ENCODE results near the gene PAK2.
"Not testable (repeated sequence)": the region's sequence is repeated elsewhere in the genome, so short reads cannot be mapped to it uniquely, and the experiment has no call there.

Gene PAK2

DNA sequence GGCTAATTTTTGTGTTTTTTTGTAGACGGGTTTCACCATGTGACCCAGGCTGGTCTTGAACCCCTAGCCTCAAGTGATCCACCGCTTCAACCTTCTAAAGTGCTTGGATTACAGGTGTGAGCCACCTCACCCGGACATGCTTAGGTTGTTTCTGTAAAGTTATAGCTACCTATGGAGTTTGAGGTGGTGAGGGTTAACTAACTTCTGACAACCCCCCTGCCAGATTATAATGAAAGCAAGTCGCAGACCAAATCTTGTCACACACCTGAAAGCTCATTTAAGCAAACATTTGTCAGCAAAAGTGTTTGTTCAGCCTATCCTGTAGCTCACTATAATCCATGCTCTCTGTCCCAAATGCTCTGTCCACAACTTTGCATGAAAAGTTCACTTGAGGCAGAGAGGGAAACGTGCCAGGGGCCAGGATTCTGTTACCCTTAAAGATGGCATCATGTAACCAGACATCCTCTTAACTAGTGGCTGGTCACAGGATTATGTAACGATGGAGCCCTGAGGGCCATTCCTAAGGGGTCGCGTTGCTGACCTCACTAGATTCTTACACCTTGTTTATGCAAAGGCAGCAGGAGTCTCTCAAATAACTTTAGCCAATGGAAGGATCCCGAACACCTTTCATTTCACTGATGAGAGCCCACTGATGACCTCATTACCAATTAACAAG, 103.9 kb downstream of the PAK2 start:
- DNase-seq (ENCODE audit: low spot score): no peak

DNA sequence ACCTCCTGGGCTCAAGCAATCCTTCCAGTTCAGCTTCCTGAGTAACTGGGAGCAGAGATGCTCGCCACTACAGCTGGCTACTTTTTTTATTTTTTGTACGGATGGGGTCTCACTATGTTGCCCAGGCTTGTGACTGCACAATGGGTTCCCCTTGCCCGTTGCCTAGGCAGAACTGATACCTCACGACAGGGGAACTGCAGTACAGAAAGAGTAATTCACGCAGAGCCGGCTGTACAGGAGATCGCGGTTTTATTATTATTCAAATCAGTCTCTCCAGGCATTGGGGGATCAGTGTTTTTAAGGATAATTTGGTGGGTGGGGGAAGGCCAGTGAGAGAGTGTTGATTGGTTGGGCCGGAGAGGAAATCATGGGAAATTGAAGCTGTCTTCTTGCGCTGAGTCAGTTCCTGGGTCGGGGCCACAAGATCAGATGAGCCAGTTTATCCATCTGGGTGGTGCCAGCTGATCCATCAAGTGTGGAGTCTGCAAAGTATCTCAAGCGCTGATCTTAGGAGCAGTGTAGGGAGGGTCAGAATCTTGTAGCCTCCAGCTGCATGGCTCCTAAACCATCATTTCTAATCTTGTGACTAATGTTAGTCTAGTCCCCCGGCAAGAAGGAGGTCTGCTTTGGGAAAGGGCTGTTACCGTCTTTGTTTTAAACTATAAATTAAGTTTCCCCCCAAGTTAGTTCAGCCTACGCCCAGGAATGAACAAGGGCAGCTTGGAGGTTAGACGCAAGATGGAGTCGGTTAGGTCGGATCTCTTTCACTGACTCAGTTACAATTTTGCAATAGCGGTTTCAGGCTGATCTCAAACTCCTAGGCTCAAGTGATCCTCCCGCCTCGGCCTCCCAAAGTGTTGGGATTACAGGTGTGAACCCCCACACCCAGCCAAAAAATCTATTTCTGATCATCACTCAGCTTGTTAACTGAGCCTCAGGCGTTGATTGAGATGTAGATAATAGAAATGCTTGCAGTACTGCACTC, 104.9 kb downstream of the PAK2 start:
- not testable (repeated sequence) for DNase-seq (ENCODE audit: low spot score)

DNA sequence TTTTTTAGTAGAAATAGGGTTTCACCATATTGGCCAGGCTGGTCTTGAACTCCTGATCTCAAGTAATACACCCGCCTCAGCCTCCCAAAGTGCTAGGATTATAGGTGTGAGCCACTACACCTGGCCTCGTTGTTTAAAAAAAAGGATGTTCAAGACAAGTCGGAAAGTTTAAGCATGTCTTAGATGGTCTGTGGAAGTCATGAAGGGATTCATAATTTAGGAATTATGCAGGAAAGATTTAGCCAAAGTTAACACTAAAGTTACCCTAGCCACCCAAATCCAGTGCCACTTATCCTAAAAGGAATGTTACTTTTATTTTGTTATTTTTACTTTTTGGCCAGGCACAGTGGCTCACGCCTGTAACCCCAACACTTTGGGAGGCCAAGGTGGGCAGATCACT, 108.7 kb downstream of the PAK2 start:
- not testable (repeated sequence) for DNase-seq (ENCODE audit: low spot score)

DNA sequence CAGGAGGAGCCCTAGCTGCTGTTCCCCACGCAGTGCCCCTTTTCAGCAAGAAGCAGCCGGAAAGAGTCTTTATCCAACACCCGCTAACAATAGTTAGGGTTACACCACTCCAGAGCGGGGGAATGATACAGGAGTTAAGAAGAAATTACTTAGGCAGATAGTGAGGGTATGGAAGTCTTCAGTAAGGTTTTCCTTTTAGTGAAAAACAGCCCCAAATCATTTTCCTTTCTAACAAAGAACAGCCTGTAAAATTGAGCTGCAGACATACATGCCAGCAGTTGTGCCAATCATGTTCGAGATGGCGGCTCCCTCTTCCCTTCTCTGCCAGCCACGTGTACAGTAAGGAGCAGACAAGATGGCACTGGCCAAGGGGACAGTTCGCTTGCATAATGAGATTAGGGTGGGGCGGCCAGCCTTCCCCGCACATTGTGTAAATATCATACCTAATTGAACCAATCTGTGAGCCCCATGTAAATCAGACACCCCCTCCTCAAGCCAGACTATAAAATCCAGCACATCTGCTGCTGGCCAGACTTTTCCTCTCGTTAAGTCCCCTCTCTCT, 109.6 kb downstream of the PAK2 start:
- no peak for DNase-seq (ENCODE audit: low spot score)

DNA sequence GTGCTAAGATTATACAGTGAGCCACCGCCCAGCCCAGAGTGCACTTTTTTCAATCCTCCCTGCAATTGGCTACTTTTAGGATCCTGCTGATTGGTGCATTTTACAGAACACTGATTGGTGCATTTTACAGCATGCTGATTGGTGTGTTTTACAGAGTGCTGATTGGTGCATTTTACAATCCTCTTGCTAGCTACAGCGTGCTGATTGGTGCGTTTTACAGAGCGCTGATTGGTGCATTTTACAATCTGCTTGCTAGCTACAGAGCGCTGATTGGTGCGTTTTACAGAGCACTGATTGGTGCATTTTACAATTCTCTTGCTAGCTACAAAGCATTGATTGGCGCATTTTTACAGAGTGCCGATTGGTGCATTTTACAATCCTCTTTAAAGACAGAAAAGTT, 123.3 kb downstream of the PAK2 start:
- not testable (repeated sequence) for DNase-seq (ENCODE audit: low spot score)

DNA sequence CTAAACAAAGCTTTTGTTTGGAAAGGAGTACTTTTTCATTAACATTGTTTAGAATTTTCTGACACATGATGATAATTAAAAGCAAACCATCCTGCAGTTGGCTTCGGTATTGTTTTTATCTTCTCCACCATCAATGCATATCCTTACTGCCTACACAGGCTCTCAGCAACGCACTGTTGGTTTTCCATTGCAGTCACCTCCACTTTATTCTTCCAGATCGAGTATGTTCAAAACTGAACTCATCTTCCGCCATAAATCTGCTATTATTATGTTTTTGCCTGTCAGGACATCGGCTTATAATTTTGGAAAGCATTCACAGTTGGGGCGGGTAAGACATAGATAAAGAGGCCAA, 127.5 kb downstream of the PAK2 start:
- DNase-seq (ENCODE audit: low spot score): no peak

DNA sequence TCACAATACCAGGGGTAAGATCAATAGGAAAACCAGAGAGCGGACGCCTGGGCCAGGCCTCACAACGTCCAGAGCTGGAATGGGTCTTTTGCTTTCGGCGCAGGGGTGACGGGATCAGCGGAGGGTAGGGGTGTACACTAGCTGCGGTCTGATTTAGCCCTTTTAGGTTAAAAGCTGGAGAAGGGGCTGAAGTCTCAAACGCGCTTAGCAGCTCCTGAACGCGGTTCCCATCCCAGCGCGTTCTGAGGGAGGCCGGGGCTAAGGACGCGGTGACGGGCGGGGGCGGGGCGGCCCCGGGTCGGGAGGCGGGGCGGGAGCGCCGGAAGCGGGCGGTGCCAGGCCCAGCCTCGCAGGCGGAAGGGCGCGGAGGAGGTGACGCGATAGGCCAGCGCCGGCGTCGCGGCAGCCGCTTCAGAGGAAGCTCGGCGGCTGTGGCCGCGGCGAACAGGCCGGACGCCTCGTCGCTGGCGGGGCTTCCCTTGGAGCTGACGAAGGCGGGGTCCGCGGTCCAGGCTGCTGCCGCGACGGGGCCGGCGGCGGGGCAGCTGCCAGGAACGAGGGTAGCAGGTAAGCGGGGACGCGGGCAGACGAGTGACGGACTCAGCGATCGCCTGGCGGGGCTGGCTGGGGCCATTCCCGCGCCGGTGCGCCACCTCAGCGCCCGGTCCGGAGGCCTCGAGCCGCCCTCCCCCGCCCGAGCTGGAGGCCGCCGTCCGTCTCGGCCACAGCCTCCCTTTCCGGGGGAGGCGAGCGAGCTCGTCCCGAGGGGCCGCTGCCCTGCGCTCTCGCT, 128.0 kb downstream of the PAK2 start, which contains the start of gene SENP5:
Gene SENP5, plus strand, starts transcription at position 414 of the 790 bp plus-strand sequence. CDS start 17,262 bp downstream, outside the sequence.
- DNase-seq (ENCODE audit: low spot score): peak; percentile 91

DNA sequence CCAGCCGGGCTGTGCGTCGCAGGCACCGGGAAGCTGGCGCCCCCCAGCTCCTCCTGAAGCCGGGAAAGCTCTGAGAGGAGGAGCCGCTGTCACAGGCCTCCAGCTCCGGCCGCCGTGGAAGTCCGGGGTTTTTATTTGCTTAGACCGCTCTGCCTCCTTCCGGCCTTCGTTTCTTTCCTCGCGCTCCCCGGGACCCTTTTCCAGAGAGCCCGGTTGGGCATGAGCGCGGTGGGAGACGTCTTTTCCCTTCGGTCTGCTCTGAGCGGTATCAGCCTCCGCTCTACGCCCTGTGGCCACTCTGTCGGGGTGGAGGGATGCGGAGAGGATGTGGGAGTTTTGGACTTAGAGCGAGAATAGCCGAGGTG, 128.6 kb downstream of the PAK2 start:
- peak; percentile 14 for DNase-seq (ENCODE audit: low spot score)

DNA sequence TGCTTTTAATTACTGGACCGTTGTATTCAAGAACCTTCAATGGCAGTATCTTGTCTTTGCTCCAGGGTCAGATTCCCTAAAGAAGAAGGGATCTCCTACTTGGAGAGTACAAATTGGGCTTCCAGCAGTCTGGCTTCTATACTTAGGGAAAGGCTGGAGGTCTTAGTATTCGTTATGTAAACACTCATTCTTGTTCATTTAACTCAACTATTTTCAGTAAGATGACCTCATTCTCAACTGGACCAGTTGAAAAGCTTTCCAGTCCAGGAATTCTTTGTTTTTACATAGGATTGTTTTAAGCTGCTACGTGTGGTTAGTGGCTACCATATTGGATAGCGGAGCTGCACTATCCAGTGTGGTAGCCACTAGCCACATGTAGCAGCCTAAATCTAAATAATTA, 132.7 kb downstream of the PAK2 start:
- no peak for DNase-seq (ENCODE audit: low spot score)

DNA sequence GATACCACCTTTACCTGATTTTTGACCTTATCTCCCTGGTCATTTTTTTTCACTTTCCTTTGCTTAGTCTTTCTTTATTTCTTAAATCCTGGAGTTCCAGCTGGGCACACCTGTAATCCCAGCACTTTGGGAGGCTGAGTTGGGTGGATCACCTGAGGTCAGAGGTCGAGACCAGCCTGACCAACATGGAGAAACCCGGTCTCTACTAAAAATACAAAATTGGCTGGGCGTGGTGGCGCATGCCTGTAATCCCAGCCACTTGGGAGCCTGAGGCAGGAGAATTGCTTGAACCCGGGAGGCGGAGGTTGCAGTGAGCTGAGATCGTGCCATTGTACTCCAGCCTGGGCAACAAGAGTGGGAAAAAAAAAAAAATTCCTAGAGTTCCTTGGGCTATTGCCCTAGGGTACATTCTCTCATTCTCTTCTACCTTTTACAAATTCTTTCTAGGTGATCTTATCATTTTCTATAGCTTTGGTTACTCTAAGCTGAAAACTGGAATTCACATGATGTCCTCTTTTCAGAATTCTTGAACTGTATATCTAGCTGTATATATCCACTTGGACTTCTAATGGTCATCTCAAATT, 134.9 kb downstream of the PAK2 start:
- not testable (repeated sequence) for DNase-seq (ENCODE audit: low spot score)

DNA sequence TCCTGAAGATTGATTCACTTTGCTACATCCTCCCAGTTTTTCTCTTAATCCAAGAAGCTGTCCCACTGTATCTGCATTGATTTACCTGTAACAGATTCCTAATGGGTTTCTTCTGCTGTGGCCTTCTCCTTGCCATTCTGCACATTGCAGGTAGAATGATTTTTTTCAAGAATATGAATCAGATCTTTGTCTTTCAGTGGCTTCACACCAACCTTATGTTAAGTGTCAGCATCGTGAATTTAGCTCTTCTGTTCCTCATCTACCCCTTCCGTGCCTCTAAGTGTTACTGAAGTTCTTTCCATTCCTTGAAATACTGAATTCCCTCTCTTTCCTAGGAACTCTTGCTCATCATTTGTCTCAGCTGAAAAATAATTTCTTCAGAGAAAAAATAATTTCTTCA, 135.6 kb downstream of the PAK2 start:
- no peak for DNase-seq (ENCODE audit: low spot score)
